HepG2 (cell line): ENCODE data around the gene NEDD4L. TPM values are rescaled to one million over a fixed set of nuclear protein-coding genes. Genes with fewer than 3 reads are reported as not detected.
A peak's percentile ranks its signal among the peaks of the same experiment; 100 is the strongest.

Source experiments
- CENPX ChIP-seq: sonication (generic); formaldehyde crosslinking; IDR thresholded peaks from 2 replicates; pipeline ENCODE4 v1.9.0; 2021; ENCODE audit warnings: mild to moderate bottlenecking, missing genetic modification reagents, moderate library complexity
- CHCHD3 ChIP-seq: sonication (generic); formaldehyde crosslinking; IDR thresholded peaks from 2 replicates; pipeline ENCODE4 v1.8.0; 2022; ENCODE audit warnings: mild to moderate bottlenecking, missing genetic modification reagents, moderate library complexity
- CHD4 ChIP-seq: fragments of 200-600 bp; sonication (generic); IDR thresholded peaks from 2 replicates; pipeline ENCODE4 v1.7.0; 2017; ENCODE audit warnings: mild to moderate bottlenecking, low read length, borderline replicate concordance
- CTCF ChIP-seq: sonication (generic); formaldehyde crosslinking; IDR thresholded peaks from 2 replicates; pipeline ENCODE4 v1.5.0; 2020; ENCODE audit warnings: mild to moderate bottlenecking, missing genetic modification reagents, moderate library complexity
- ETV6 ChIP-seq: sonication (generic); formaldehyde crosslinking; conservative IDR thresholded peaks from 2 replicates; pipeline ENCODE4 v1.4.0; 2020; ENCODE audit warnings: missing genetic modification reagents
- HES4 ChIP-seq: sonication (generic); formaldehyde crosslinking; IDR thresholded peaks from 2 replicates; pipeline ENCODE4 v1.9.0; 2021; ENCODE audit warnings: mild to moderate bottlenecking, missing genetic modification reagents, borderline replicate concordance
- MEF2D ChIP-seq: sonication (generic); formaldehyde crosslinking; IDR thresholded peaks from 2 replicates; pipeline ENCODE4 v1.5.1; 2020; ENCODE audit warnings: mild to moderate bottlenecking, missing genetic modification reagents
- NFYB ChIP-seq: sonication (generic); formaldehyde crosslinking; IDR thresholded peaks from 2 replicates; pipeline ENCODE4 v1.4.0; 2020; ENCODE audit warnings: missing genetic modification reagents
- POLR2A ChIP-seq, 2 experiments: IDR thresholded peaks; 2 replicates each; pipeline ENCODE4 v1.6.1; 2011; ENCODE audit warnings: low read depth in 2 of 2, low read length in 2 of 2, mild to moderate bottlenecking in 1 of 2, moderate library complexity in 1 of 2; ENCODE audit not compliant: insufficient read depth in 1 of 2
- POLR2AphosphoS5 ChIP-seq: IDR thresholded peaks from 2 replicates; pipeline ENCODE4 v1.6.1; 2012; ENCODE audit warnings: low read depth, low read length
- RARA ChIP-seq: IDR thresholded peaks from 2 replicates; pipeline ENCODE4 v1.6.1; 2016; ENCODE audit warnings: missing genetic modification reagents, missing compliant biosample characterization
- SAP130 ChIP-seq: IDR thresholded peaks from 2 replicates; pipeline ENCODE4 v1.6.1; 2016; ENCODE audit warnings: low read depth
- SIN3A ChIP-seq: IDR thresholded peaks from 2 replicates; pipeline ENCODE4 v1.6.1; 2011; ENCODE audit warnings: low read depth, mild to moderate bottlenecking, control low read depth, low read length, borderline replicate concordance
- SMAD3 ChIP-seq: sonication (generic); formaldehyde crosslinking; IDR thresholded peaks from 2 replicates; pipeline ENCODE4 v1.4.0; 2020; ENCODE audit warnings: missing genetic modification reagents
- TGIF2 ChIP-seq: IDR thresholded peaks from 2 replicates; pipeline ENCODE4 v1.6.1; 2016; ENCODE audit warnings: control low read depth, missing compliant biosample characterization
- ZBTB33 ChIP-seq: sonication (generic); formaldehyde crosslinking; IDR thresholded peaks from 2 replicates; pipeline ENCODE4 v1.4.0; 2020; ENCODE audit warnings: missing genetic modification reagents
- ZFP90 ChIP-seq: sonication (generic); formaldehyde crosslinking; IDR thresholded peaks from 2 replicates; pipeline ENCODE4 v1.8.0; 2022; ENCODE audit warnings: missing genetic modification reagents, mild to moderate bottlenecking, inconsistent platforms, borderline replicate concordance
- ZMYM3 ChIP-seq: sonication (generic); formaldehyde crosslinking; IDR thresholded peaks from 2 replicates; pipeline ENCODE4 v1.5.1; 2020; ENCODE audit warnings: mild to moderate bottlenecking, missing genetic modification reagents
- ZNF224 ChIP-seq: sonication (generic); formaldehyde crosslinking; IDR thresholded peaks from 2 replicates; pipeline ENCODE4 v1.5.0; 2020; ENCODE audit warnings: mild to moderate bottlenecking, missing genetic modification reagents
- ZNF263 ChIP-seq: sonication (generic); formaldehyde crosslinking; IDR thresholded peaks from 2 replicates; pipeline ENCODE4 v1.4.0; 2020; ENCODE audit warnings: missing genetic modification reagents
- ZNF607 ChIP-seq: sonication (generic); formaldehyde crosslinking; IDR thresholded peaks from 2 replicates; pipeline ENCODE4 v1.5.1; 2020; ENCODE audit warnings: missing genetic modification reagents, mild to moderate bottlenecking, borderline replicate concordance
- ZSCAN22 ChIP-seq: sonication (generic); formaldehyde crosslinking; IDR thresholded peaks from 2 replicates; pipeline ENCODE4 v1.4.0; 2020; ENCODE audit warnings: mild to moderate bottlenecking, missing genetic modification reagents
- ZZZ3 ChIP-seq: sonication (generic); formaldehyde crosslinking; IDR thresholded peaks from 2 replicates; pipeline ENCODE4 v1.4.0; 2020; ENCODE audit warnings: missing genetic modification reagents, mild to moderate bottlenecking, borderline replicate concordance
- polyA plus RNA-seq, 8 experiments: library from polyadenylated mRNA; depleted of rRNA in 3 of 8; stranded (reverse) in 7 of 8; unstranded in 1 of 8; fragments of >200 nt; fragmentation: Illumina TruSeq in 4 of 8; extraction: Trizol in 4 of 8; gene quantifications; 2 replicates each; pipeline versions ENCODE4 v1.2.1 to v1.2.3, GENCODE V29; 2011 to 2016; ENCODE audit warnings: low read depth in 4 of 8, missing spikeins in 1 of 8, mixed read lengths in 1 of 8; ENCODE audit not compliant: insufficient read depth in 1 of 8
- total RNA-seq, 5 experiments: library from RNA; depleted of rRNA; stranded (reverse); fragments of >200 nt; fragmentation: Illumina TruSeq; extraction: Trizol; gene quantifications; 2 replicates each; pipeline ENCODE4 v1.2.3, GENCODE V29; 2016; ENCODE audit warnings: low read depth in 1 of 5
- TF ChIP-seq, protein P1 (sequence below): sonication (generic); IDR thresholded peaks from 2 replicates; pipeline ENCODE4 v1.6.1; 2016; ENCODE audit warnings: low read depth, borderline replicate concordance
- TF ChIP-seq, protein P2 (sequence below): sonication (generic); formaldehyde crosslinking; IDR thresholded peaks from 2 replicates; pipeline ENCODE4 v1.5.1; 2020; ENCODE audit warnings: mild to moderate bottlenecking, missing genetic modification reagents

NEDD4L gene
- total and polyA plus RNA-seq, 2 of the 13 experiments (the other 11 are each of a cell fraction or from before 2014, with no cell fraction given), result 168 to 390 TPM

DNA sequence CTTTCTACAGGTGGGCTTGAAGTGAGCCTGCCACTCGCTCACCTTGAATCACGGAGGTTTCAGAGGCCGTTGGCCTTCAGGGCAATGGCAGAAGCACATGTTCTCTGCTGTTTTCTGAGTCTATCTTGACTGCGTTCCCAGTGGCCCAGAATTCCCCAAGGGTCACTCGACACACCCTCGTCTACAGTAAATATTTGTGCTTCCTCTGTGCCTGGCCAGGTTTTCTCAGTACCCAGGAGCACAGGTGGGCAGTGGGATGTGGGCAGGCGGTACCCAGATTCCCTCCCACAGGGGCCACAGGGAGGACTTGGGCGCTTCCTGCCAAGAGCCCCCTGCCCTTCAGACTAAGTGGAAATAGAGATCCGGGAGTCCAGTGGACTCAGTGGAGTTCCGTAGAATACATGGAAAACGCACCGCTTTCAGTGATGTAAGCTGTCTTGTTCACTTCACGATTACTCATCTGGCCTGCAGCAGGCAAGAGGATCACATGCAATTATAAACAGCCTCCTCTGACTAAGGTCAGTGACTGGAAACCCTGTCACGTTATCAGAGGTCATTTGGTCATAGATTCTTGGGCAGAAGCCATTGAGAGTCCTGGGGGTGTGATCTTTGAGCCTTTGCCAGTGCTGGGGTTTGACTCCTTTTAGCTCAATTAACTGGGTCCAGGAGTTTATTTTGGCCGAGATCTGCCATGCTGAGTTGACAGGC, 179.8 kb downstream of the NEDD4L start (continued):
- no peak for TF ChIP-seq ZZZ3 (CRISPR knock-in tag)
- peak; percentile 5; the same call in 1 of the 2 replicates for TF ChIP-seq TGIF2 (CRISPR knock-in tag)
- TF ChIP-seq SAP130 (CRISPR knock-in tag), result peak; percentile 85
- TF ChIP-seq POLR2A (IDR thresholded peaks at IDR 0.05; ENCODE audit: insufficient read depth in 1 of 2, low read depth in 2 of 2, low read length in 2 of 2), result peak in 1 of 2 experiments; percentile 27; a peak in 1 of 4 replicates
- TF ChIP-seq RARA, result peak; percentile 83
- TF ChIP-seq CHCHD3 (CRISPR knock-in tag), result no peak
- TF ChIP-seq CTCF (CRISPR knock-in tag), result no peak
- no peak for TF ChIP-seq ZNF224 (CRISPR knock-in tag)
- no peak for TF ChIP-seq ZNF607
- TF ChIP-seq ZSCAN22 (CRISPR knock-in tag), result no peak
- TF ChIP-seq, protein P1, sequence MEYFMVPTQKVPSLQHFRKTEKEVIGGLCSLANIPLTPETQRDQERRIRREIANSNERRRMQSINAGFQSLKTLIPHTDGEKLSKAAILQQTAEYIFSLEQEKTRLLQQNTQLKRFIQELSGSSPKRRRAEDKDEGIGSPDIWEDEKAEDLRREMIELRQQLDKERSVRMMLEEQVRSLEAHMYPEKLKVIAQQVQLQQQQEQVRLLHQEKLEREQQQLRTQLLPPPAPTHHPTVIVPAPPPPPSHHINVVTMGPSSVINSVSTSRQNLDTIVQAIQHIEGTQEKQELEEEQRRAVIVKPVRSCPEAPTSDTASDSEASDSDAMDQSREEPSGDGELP, result peak; percentile 33; the same call in 1 of the 2 replicates
- 0 out of 2 replicates have a peak, but pooled peaks have one; percentile 42 for TF ChIP-seq SIN3A
- no peak for TF ChIP-seq MEF2D (CRISPR knock-in tag)
- TF ChIP-seq ZMYM3 (CRISPR knock-in tag), result no peak
- no peak for TF ChIP-seq NFYB (CRISPR knock-in tag)
- TF ChIP-seq POLR2AphosphoS5, result no peak
- TF ChIP-seq ZBTB33 (CRISPR knock-in tag), result no peak
- TF ChIP-seq, protein P2, sequence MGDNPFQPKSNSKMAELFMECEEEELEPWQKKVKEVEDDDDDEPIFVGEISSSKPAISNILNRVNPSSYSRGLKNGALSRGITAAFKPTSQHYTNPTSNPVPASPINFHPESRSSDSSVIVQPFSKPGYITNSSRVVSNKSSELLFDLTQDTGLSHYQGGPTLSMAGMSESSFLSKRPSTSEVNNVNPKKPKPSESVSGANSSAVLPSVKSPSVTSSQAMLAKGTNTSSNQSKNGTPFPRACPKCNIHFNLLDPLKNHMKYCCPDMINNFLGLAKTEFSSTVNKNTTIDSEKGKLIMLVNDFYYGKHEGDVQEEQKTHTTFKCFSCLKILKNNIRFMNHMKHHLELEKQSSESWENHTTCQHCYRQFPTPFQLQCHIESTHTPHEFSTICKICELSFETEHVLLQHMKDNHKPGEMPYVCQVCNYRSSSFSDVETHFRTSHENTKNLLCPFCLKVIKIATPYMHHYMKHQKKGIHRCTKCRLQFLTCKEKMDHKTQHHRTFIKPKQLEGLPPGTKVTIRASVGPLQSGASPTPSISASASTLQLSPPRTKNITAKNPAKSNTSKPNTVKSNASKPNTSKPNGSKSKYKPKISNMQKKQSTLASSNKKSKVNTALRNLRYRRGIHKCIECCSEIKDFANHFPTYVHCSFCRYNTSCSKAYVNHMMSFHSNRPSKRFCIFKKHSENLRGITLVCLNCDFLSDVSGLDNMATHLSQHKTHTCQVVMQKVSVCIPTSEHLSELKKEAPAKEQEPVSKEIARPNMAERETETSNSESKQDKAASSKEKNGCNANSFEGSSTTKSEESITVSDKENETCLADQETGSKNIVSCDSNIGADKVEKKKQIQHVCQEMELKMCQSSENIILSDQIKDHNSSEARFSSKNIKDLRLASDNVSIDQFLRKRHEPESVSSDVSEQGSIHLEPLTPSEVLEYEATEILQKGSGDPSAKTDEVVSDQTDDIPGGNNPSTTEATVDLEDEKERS (CRISPR knock-in tag), result no peak
- TF ChIP-seq ZFP90 (CRISPR knock-in tag), result no peak
- TF ChIP-seq SMAD3 (CRISPR knock-in tag), result no peak
- no peak for TF ChIP-seq HES4 (CRISPR knock-in tag)
- 0 out of 2 replicates have a peak, but pooled peaks have one; percentile 32 for TF ChIP-seq ZNF263 (CRISPR knock-in tag)
- no peak for TF ChIP-seq CENPX
- no peak for TF ChIP-seq ETV6
- no peak for TF ChIP-seq CHD4
